NCI-H82 (cell line): ENCODE data around the gene KLF11.
"Not testable (repeated sequence)": the region's sequence is repeated elsewhere in the genome, so short reads cannot be mapped to it uniquely, and the experiment has no call there.

Experiments used
- DNase-seq: peaks from one replicate; lab custom pipeline; 2025; lab: John Stamatoyannopoulos, UW

Gene KLF11

GRCh38 chr2:10026940-10027569 lies 16.3 kb upstream of the KLF11 start:
- no peak for DNase-seq

- no peak for DNase-seq
Measured at GRCh38 chr2:10027660-10028330, 15.6 kb upstream of the KLF11 start.

- DNase-seq, result no peak
Measured at GRCh38 chr2:10028407-10028987, 14.9 kb upstream of the KLF11 start.

GRCh38 chr2:10028988-10029874 lies 14.1 kb upstream of the KLF11 start:
- no peak for DNase-seq

- no peak for DNase-seq
Measured at GRCh38 chr2:10029875-10030223, 13.5 kb upstream of the KLF11 start.

GRCh38 chr2:10030311-10030736 lies 13.0 kb upstream of the KLF11 start:
- peak; percentile 83 for DNase-seq

- DNase-seq, result not testable (repeated sequence)
Measured at GRCh38 chr2:10030798-10031197, 12.6 kb upstream of the KLF11 start.

- no peak for DNase-seq
Measured at GRCh38 chr2:10031886-10032745, 11.2 kb upstream of the KLF11 start.

- DNase-seq, result no peak
Measured at GRCh38 chr2:10032746-10033105, 10.6 kb upstream of the KLF11 start.

GRCh38 chr2:10033251-10034006 lies 9.9 kb upstream of the KLF11 start:
- DNase-seq, result no peak

- DNase-seq, result no peak
Measured at GRCh38 chr2:10034333-10035052, 8.9 kb upstream of the KLF11 start.

GRCh38 chr2:10035053-10035422 lies 8.3 kb upstream of the KLF11 start:
- DNase-seq, result no peak

GRCh38 chr2:10035633-10036032 lies 7.7 kb upstream of the KLF11 start:
- no peak for DNase-seq

GRCh38 chr2:10036095-10036884 lies 7.1 kb upstream of the KLF11 start:
- DNase-seq, result peak; percentile 29

GRCh38 chr2:10038123-10038522 lies 5.2 kb upstream of the KLF11 start:
- DNase-seq, result no peak

- no peak for DNase-seq
Measured at GRCh38 chr2:10038716-10039115, 4.6 kb upstream of the KLF11 start.

- DNase-seq, result no peak
Measured at GRCh38 chr2:10039658-10040410, 3.5 kb upstream of the KLF11 start.

GRCh38 chr2:10041711-10042110 lies 1.6 kb upstream of the KLF11 start:
- no peak for DNase-seq
